Measurements from ENCODE around the gene WBP2.

The WBP2 gene

DNA sequence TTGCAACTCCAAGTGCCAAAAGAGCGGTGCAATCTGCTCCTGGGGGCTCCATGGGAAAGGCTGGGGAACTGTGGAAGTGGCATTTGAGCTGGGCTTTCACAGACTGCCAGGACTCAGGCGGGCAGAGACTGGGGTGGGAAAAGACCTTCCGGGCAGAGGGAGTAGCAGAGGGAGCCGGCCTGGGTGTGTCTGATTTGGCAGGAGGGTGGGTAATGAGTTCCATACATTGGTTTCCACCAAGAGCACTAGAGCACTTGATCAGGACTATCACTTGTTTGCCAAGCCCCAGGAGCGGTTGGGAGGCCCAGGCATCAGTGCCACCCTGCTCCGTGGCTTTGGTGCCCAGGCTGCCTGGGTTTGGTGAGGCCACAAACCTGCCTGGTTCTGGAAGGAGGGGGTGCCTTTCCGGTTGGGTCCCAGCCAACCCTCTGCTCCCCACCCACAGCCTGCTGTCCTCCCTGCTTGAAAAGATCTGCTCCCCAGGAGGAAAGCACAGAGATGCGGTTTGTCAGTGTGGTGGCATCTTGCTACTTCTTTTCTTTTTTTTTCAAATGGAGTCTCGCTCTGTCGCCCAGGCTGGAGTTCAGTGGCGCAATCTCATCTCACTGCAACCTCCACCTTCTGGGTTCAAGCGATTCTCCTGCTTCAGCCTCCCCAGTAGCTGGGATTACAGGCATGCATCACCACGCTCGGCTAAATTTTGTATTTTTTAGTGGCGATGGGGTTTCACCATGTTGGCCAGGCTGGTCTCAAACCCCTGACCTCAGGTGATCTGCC is 26.7 kb upstream of the WBP2 start:
- H3K4me3 ChIP-seq (ENCODE audit: insufficient read length, low read depth) = no peak overlapping the region
- DNase-seq (ENCODE audit: low read depth, low spot score) = no peak
- TF ChIP-seq ZNF274 (IDR thresholded peaks at IDR 0.05; ENCODE audit: low read depth, low read length) (no peak), YY1 (IDR thresholded peaks at IDR 0.05; ENCODE audit: insufficient read depth, insufficient read length) (no peak), SUZ12 (IDR thresholded peaks at IDR 0.05; ENCODE audit: extremely low read depth, insufficient read depth, insufficient read length) (no peak)
- H3K27me3 ChIP-seq (ENCODE audit: insufficient read depth, insufficient read length) = peaks cover 9% of the 10 kb centered on the region
- H3K9me3 ChIP-seq (ENCODE audit: insufficient read depth, low read length) = no peaks in the 10 kb centered on the region
- H3K9ac ChIP-seq (ENCODE audit: insufficient read length, low read depth) = no peak overlapping the region
- peaks cover 3% of the 10 kb centered on the region for H3K36me3 ChIP-seq (ENCODE audit: insufficient read depth, insufficient read length, low read length)
- H3K4me1 ChIP-seq (ENCODE audit: insufficient read depth, insufficient read length) = peaks cover 2% of the 10 kb centered on the region

DNA sequence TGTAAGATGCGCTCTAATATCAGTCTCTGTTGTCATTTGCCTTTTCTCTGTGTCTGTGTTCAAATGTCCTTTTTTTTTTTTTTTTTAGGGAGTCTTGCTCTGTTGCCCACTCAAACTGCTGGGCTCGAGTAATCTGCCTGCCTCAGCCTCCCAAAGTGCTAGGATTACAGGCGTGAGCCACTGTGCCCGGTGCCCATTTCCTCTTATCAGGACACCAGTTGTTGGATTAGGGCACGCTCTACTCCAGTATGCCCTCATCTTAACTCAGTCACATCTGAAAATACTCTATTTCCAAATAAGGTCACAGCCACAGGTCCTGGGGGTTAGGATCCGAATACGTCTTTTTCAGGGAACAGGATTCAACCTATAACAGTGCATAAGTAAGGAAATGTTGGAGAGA is 25.1 kb upstream of the WBP2 start:
- Histone ChIP-seq H3K9ac (ENCODE audit: insufficient read length, low read depth) (no peak overlapping the region), H3K36me3 (ENCODE audit: insufficient read depth, insufficient read length, low read length) (peaks cover 15% of the 10 kb centered on the region), H3K4me1 (ENCODE audit: insufficient read depth, insufficient read length) (peaks cover 16% of the 10 kb centered on the region), H3K27me3 (ENCODE audit: insufficient read depth, insufficient read length) (peaks cover 13% of the 10 kb centered on the region), H3K9me3 (ENCODE audit: insufficient read depth, low read length) (no peaks in the 10 kb centered on the region), H3K4me3 (ENCODE audit: insufficient read length, low read depth) (no peak overlapping the region)
- TF ChIP-seq YY1 (IDR thresholded peaks at IDR 0.05; ENCODE audit: insufficient read depth, insufficient read length) (no peak), SUZ12 (IDR thresholded peaks at IDR 0.05; ENCODE audit: extremely low read depth, insufficient read depth, insufficient read length) (no peak), ZNF274 (IDR thresholded peaks at IDR 0.05; ENCODE audit: low read depth, low read length) (no peak)
- no peak for DNase-seq (ENCODE audit: low read depth, low spot score)

DNA sequence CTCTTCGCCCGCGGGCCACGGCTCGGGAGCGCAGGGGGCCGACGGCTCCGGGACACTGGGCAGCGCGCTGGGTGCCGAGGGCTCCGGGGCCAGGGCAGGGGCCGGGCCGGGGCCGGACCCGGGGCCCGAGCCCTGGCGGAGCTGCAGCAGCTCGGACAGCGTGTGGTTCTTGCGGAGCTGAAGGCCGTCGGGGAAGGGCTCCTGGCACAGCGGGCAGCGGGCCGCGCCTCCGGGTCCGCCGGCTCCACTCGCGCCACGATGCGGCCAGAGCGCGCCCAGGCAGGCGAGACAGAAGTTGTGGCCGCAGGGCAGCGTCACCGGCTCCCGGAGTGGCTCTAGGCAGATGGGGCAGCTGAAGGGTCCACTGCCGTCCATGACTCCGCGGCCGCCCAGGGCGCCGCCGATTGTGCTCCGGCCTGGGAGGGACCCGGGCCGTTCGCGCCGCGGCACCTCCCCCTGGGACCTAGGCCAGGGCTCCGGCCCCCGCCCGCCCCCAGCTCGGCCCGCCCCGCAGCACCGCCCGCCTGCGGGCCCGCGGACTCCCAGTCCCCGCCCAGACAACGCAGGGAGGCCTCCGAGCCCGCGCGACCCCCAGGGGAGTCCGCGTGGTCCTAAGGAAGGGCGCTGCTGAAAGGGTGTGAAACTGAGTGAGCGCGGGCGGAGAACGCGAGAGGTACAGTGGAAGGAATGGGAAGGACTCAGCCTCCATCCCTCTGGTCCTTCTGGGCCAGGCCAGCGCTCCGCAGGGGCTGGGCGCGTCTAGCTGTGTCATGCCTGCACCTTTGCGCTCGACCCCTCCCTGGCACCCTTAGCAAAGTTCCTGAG is 23.3 kb upstream of the WBP2 start, which contains the start of gene TRIM47:
Gene TRIM47, minus strand, starts transcription at position 408 of the 825 bp plus-strand sequence. Its CDS starts 33 bp downstream, at position 375.
- Histone ChIP-seq H3K4me3 (ENCODE audit: insufficient read length, low read depth) (peak within 1 kb of the TSS; percentile 64), H3K9me3 (ENCODE audit: insufficient read depth, low read length) (no peaks in the 10 kb centered on the region), H3K4me1 (ENCODE audit: insufficient read depth, insufficient read length) (peaks cover 16% of the 10 kb centered on the region), H3K27me3 (ENCODE audit: insufficient read depth, insufficient read length) (peaks cover 13% of the 10 kb centered on the region), H3K36me3 (ENCODE audit: insufficient read depth, insufficient read length, low read length) (peaks cover 32% of the 10 kb centered on the region), H3K9ac (ENCODE audit: insufficient read length, low read depth) (peak within 1 kb of the TSS; percentile 90)
- TF ChIP-seq SUZ12 (IDR thresholded peaks at IDR 0.05; ENCODE audit: extremely low read depth, insufficient read depth, insufficient read length) = no peak
- no peak for TF ChIP-seq YY1 (IDR thresholded peaks at IDR 0.05; ENCODE audit: insufficient read depth, insufficient read length)
- TF ChIP-seq ZNF274 (IDR thresholded peaks at IDR 0.05; ENCODE audit: low read depth, low read length) = no peak
- no peak for DNase-seq (ENCODE audit: low read depth, low spot score)

DNA sequence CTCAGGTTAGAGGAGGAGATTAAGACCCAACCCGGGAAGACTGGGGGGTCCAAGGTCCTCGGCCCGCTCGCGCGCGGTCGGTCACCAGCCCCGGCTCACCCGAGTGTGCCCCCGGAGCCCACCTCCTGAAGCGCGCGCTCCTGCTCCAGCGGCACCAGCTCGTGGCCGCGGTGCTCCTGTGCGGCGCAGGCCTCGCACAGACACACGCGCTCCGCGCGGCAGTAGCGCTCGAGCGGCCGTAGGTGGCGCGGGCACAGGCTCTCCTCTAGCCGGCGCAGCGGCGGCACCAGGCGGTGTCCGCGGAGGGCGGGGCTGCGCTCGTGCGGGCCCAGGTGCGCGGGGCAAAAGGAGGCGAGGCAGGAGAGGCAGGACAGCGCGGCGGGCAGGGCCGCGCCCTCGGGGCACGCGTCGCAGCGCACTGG is 22.6 kb upstream of the WBP2 start:
- H3K4me1 ChIP-seq (ENCODE audit: insufficient read depth, insufficient read length) = peaks cover 18% of the 10 kb centered on the region
- peaks cover 13% of the 10 kb centered on the region for H3K27me3 ChIP-seq (ENCODE audit: insufficient read depth, insufficient read length)
- H3K9me3 ChIP-seq (ENCODE audit: insufficient read depth, low read length) = no peaks in the 10 kb centered on the region
- no peak for DNase-seq (ENCODE audit: low read depth, low spot score)
- peak overlapping the region; percentile 90 for H3K9ac ChIP-seq (ENCODE audit: insufficient read length, low read depth)
- TF ChIP-seq SUZ12 (IDR thresholded peaks at IDR 0.05; ENCODE audit: extremely low read depth, insufficient read depth, insufficient read length) (no peak), ZNF274 (IDR thresholded peaks at IDR 0.05; ENCODE audit: low read depth, low read length) (no peak), YY1 (IDR thresholded peaks at IDR 0.05; ENCODE audit: insufficient read depth, insufficient read length) (no peak)
- H3K36me3 ChIP-seq (ENCODE audit: insufficient read depth, insufficient read length, low read length) = peaks cover 32% of the 10 kb centered on the region
- peak overlapping the region; percentile 64 for H3K4me3 ChIP-seq (ENCODE audit: insufficient read length, low read depth)

DNA sequence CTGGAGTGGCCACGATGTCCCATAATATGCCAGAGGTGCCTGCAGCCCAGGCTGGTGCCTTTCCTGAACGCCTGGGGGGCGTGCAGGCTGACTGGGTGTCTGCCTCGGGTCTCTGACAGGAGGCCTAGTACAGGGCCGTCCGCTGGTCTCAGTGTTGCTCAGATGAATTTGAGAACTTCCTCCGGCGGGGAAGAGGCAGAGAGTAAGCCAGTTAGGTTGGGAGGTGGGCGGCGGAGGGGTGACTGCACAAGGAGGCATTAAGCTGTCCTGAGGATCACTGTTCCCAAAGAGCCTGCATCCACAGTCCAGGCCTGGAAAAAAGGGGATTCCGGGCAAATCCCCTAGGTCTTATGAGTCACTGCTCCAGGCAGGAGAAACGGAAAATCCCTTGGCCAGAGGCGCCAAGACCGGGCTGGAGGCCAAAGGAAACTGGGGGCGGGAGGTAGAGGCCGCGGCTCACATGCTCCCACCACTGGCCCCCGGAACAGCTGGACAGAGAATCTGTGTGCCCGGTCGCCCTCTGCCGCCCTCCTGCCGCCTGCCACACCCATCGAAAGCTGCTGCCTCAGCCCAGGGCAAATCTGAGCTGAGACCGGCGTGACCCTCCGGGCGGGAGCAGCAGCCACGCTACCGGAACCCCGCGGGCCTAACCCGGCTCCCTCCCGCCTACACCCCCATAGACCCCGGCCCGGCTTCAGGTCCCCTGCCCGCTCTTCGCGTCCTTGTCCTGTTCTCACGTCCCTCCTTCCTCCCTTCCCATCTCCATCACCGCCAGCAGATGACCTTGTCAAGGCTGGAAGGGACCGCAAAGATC is 22.0 kb upstream of the WBP2 start:
- H3K9ac ChIP-seq (ENCODE audit: insufficient read length, low read depth) = peak overlapping the region; percentile 90

DNA sequence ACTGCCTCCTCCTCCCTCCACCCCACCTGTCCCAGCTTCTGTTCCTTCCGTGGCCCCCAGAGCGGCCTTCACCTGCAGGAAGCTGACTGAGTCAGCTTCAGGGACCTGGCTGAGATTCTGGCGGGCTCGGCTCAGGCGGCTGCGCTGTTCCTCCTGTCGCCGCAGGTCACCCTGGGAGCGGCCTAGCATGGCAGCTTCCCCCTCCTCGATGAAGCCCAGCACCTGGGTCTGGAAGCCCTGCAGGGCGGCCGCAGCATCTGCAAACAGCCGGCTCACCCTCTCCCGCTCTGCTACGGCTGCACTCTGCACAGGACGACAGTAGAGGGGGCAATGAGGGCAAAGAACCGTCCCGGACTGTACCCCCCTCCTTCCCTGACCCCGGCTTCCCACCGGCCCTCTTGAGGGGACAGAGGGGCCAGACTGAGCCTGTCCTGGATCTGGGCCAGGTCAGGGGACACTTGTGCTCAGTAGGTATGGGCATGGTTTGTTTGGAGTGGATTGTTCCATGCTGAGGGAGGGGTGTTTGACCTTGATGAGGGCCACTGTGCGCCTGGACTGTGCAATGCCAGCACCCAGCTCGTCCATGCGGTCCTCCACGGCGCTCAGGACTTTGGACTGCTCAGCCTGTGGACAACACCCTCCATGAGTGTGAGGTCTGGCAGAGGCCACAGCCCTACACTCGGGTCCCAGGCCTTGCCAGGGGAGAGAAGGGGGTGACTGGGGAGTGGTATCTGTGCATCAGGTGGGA is 21.2 kb upstream of the WBP2 start:
- peak overlapping the region; percentile 90 for H3K9ac ChIP-seq (ENCODE audit: insufficient read length, low read depth)
- peaks cover 13% of the 10 kb centered on the region for H3K27me3 ChIP-seq (ENCODE audit: insufficient read depth, insufficient read length)
- DNase-seq (ENCODE audit: low read depth, low spot score) = no peak
- TF ChIP-seq SUZ12 (IDR thresholded peaks at IDR 0.05; ENCODE audit: extremely low read depth, insufficient read depth, insufficient read length) (no peak), YY1 (IDR thresholded peaks at IDR 0.05; ENCODE audit: insufficient read depth, insufficient read length) (no peak), ZNF274 (IDR thresholded peaks at IDR 0.05; ENCODE audit: low read depth, low read length) (no peak)
- H3K36me3 ChIP-seq (ENCODE audit: insufficient read depth, insufficient read length, low read length) = peaks cover 32% of the 10 kb centered on the region
- no peaks in the 10 kb centered on the region for H3K9me3 ChIP-seq (ENCODE audit: insufficient read depth, low read length)
- peaks cover 22% of the 10 kb centered on the region for H3K4me1 ChIP-seq (ENCODE audit: insufficient read depth, insufficient read length)
- peak overlapping the region; percentile 64 for H3K4me3 ChIP-seq (ENCODE audit: insufficient read length, low read depth)

More for the DNA sequence above, 22.0 kb upstream of the WBP2 start:
- Histone ChIP-seq H3K27me3 (ENCODE audit: insufficient read depth, insufficient read length) (peaks cover 13% of the 10 kb centered on the region), H3K4me1 (ENCODE audit: insufficient read depth, insufficient read length) (peaks cover 22% of the 10 kb centered on the region), H3K4me3 (ENCODE audit: insufficient read length, low read depth) (peak overlapping the region; percentile 64), H3K9me3 (ENCODE audit: insufficient read depth, low read length) (no peaks in the 10 kb centered on the region), H3K36me3 (ENCODE audit: insufficient read depth, insufficient read length, low read length) (peaks cover 32% of the 10 kb centered on the region)
- DNase-seq (ENCODE audit: low read depth, low spot score) = no peak
- no peak for TF ChIP-seq SUZ12 (IDR thresholded peaks at IDR 0.05; ENCODE audit: extremely low read depth, insufficient read depth, insufficient read length)
- TF ChIP-seq YY1 (IDR thresholded peaks at IDR 0.05; ENCODE audit: insufficient read depth, insufficient read length) = no peak
- no peak for TF ChIP-seq ZNF274 (IDR thresholded peaks at IDR 0.05; ENCODE audit: low read depth, low read length)

All from NT2/D1 (cell line).